ENCODE results near the gene WFIKKN2.
A peak's percentile ranks its signal among the peaks of the same experiment; 100 is the strongest.

WFIKKN2 gene

GRCh38 chr17:50816271-50816670, 19.1 kb upstream of the WFIKKN2 start:
- peaks cover 4% of the 10 kb centered on the region for H3K27me3 Mint-ChIP-seq (ENCODE audit: low read depth)
- peaks cover 6% of the 10 kb centered on the region for H3K4me1 Mint-ChIP-seq
- H3K9me3 Mint-ChIP-seq: no peaks in the 10 kb centered on the region
- H3K36me3 Mint-ChIP-seq (ENCODE audit: low read depth): no peaks in the 10 kb centered on the region
- H3K4me3 Mint-ChIP-seq: no peak overlapping the region
- no peak for TF ChIP-seq CTCF (IDR thresholded peaks at IDR 0.05; ENCODE audit: unreplicated experiment in 3 of 3)
- no peak overlapping the region for H3K27ac Mint-ChIP-seq

DNA sequence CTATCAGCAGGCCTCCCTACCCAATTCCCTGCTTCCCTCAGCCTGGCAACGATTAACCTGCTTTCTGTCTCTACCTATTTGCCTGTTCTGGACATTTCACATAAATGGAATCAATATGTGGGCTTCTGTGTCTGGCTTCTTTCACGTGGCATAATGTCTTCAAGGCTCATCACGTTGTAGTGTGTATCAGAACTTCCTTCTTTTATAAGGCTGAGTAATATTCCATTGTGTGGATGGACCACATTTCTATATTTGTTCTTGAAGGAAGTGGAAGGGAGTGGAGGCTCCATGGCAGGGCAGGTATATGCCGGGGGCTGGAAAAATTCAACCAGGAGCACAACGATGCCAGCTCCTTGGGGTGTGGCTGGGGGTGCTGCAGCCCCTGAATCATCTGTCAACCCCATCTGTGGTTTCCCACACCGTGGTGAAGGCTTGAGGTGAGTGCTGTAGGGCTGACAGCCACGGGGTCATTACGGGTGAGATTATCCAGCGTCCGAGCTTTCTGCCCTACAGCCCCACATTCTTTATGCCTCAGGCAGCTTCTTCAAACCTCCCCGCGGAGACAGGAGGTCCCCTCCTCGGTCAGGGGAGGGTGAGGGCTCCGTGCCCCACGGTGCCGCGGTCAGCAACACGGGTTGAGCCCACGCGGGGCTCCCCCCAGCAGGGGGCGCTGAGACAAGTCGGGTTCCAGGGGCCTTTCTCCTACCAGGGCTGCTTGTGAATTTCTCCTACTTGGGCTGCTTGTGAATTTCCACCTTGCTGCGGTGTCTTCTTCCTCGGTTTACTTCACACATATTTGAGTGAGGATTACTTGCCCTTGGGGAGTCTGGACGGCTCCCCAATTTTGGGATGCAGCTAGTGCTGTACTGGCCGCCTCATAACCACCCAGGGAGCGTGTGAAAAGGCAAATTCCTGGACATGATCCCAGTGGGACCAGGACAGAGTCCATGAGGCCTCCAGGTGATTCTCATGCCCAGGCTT, 18.3 kb upstream of the WFIKKN2 start:
- H3K9me3 Mint-ChIP-seq: no peaks in the 10 kb centered on the region
- peak; percentile 48 to 59 (median 49) for TF ChIP-seq CTCF (IDR thresholded peaks at IDR 0.05; ENCODE audit: unreplicated experiment in 3 of 3)
- no peak overlapping the region for H3K27ac Mint-ChIP-seq
- H3K36me3 Mint-ChIP-seq (ENCODE audit: low read depth): no peaks in the 10 kb centered on the region
- no peak overlapping the region for H3K4me3 Mint-ChIP-seq
- H3K4me1 Mint-ChIP-seq: peaks cover 6% of the 10 kb centered on the region
- H3K27me3 Mint-ChIP-seq (ENCODE audit: low read depth): peaks cover 4% of the 10 kb centered on the region

- no peaks in the 10 kb centered on the region for H3K9me3 Mint-ChIP-seq
- H3K4me3 Mint-ChIP-seq: no peak overlapping the region
- no peak for TF ChIP-seq CTCF (IDR thresholded peaks at IDR 0.05; ENCODE audit: unreplicated experiment in 3 of 3)
- H3K27me3 Mint-ChIP-seq (ENCODE audit: low read depth): peaks cover 4% of the 10 kb centered on the region
- H3K4me1 Mint-ChIP-seq: peaks cover 6% of the 10 kb centered on the region
- H3K27ac Mint-ChIP-seq: no peak overlapping the region
- no peaks in the 10 kb centered on the region for H3K36me3 Mint-ChIP-seq (ENCODE audit: low read depth)
Observed at GRCh38 chr17:50817838-50818237, 17.5 kb upstream of the WFIKKN2 start.

DNA sequence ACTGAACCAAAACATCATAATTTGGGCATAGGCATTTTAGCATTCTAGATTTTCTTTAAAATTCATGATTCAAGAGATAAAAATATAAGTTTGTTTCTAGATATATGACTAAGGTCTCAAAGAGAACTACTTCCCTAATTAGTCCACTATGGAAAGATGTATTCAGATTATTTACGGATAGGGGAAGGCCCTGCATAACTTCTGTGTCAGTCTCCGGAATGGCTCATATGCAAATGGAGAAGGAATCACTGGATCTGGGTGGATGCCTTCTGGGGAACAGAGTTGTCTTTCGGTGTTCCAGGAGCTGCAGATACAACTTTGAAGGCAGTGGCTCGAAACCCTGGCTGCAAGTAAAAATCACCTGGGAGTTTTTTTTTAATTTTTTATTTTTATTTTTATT, 17.1 kb upstream of the WFIKKN2 start:
- TF ChIP-seq CTCF (IDR thresholded peaks at IDR 0.05; ENCODE audit: unreplicated experiment in 3 of 3): no peak
- Mint-ChIP-seq H3K4me1 (peaks cover 6% of the 10 kb centered on the region), H3K36me3 (ENCODE audit: low read depth) (no peaks in the 10 kb centered on the region), H3K27ac (no peak overlapping the region), H3K9me3 (no peaks in the 10 kb centered on the region), H3K4me3 (no peak overlapping the region), H3K27me3 (ENCODE audit: low read depth) (peaks cover 4% of the 10 kb centered on the region)

GRCh38 chr17:50818921-50819657, 16.3 kb upstream of the WFIKKN2 start:
- Mint-ChIP-seq H3K27ac (no peak overlapping the region), H3K4me3 (no peak overlapping the region), H3K9me3 (peaks cover 3% of the 10 kb centered on the region), H3K4me1 (peaks cover 6% of the 10 kb centered on the region), H3K36me3 (ENCODE audit: low read depth) (no peaks in the 10 kb centered on the region), H3K27me3 (ENCODE audit: low read depth) (peaks cover 4% of the 10 kb centered on the region)
- TF ChIP-seq CTCF (IDR thresholded peaks at IDR 0.05; ENCODE audit: unreplicated experiment in 3 of 3): no peak

Measured in nephron (organoid).